ENCODE results near the gene NOC4L. TPM values are rescaled to one million over a fixed set of nuclear protein-coding genes. Genes with fewer than 3 reads are reported as not detected.

NOC4L gene
- total RNA-seq, 4 donors from 2014 or later: 10.4 to 15.4 (median 11.5) TPM

DNA sequence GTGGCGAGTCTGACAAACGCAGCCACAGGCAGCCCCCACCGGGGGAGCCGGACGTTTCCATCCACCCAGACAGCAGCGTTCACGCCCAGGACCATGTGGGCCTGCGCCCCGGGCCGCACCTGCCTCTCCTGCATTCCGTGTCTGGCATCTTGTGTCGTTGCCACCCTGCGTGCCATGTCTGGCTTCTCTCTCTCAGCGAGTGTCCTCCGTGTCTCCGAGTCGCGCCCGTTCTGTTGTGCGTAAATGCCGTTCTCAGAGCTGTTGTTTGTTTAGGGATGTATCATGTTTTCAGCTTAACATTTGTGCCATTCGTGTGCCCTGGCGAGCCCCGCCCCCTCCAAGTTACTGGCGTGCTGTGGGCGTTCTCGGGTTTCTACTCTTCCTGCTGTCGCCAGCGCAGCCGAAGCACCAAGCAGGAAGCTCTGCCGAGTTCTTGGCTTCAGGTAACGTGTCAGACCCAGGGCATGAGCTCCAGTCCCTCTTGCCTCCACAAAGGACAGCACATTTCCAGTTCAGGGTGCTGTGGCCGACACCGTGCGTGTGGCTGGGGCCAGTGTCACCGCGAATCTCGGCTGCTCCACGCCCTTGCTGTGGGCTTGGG lies 34.6 kb downstream of the NOC4L start:
- Histone ChIP-seq H3K36me3 (no peaks in the 10 kb centered on the region), H3K4me1 (no peaks in the 10 kb centered on the region), H3K27ac (replicated peaks in 1 of 4) (no peak overlapping the region), H3K9me3 (peaks cover 0 to 14% (median under 1%) of the 10 kb centered on the region in 4 donors), H3K27me3 (peaks cover 0 to 83% (median 12%) of the 10 kb centered on the region in 4 donors), H3K4me3 (no peak overlapping the region)
- TF ChIP-seq CTCF (IDR thresholded peaks at IDR 0.05): no peak
- no peak for TF ChIP-seq EP300 (IDR thresholded peaks at IDR 0.05)
- TF ChIP-seq POLR2AphosphoS5 (IDR thresholded peaks at IDR 0.05): no peak
- no peak for TF ChIP-seq POLR2A (IDR thresholded peaks at IDR 0.05; ENCODE audit: low read depth)
- intact Hi-C loops (cut with DNase I): no loop called here
- no peak for DNase-seq (ENCODE audit: extremely low spot score)
- WGBS: 41% methylated on average over 30 of the region's 39 CpGs

GRCh38 chr12:132179431-132180362 lies 35.4 kb downstream of the NOC4L start:
- Histone ChIP-seq H3K9me3 (peaks cover 0 to 22% (median 4%) of the 10 kb centered on the region in 4 donors), H3K4me1 (no peaks in the 10 kb centered on the region), H3K27me3 (peaks cover 0 to 75% (median 12%) of the 10 kb centered on the region in 4 donors), H3K4me3 (no peak overlapping the region), H3K36me3 (no peaks in the 10 kb centered on the region), H3K27ac (replicated peaks in 1 of 4) (no peak overlapping the region)
- TF ChIP-seq POLR2AphosphoS5 (IDR thresholded peaks at IDR 0.05) (no peak), POLR2A (IDR thresholded peaks at IDR 0.05; ENCODE audit: low read depth) (no peak), CTCF (IDR thresholded peaks at IDR 0.05) (no peak), EP300 (IDR thresholded peaks at IDR 0.05) (no peak)
- 67% methylated on average over 15 of the region's 19 CpGs for WGBS
- DNase-seq (ENCODE audit: extremely low spot score): no peak
- intact Hi-C loops (cut with DNase I): no loop called here

GRCh38 chr12:132180648-132181546 lies 36.6 kb downstream of the NOC4L start:
- Histone ChIP-seq H3K36me3 (no peaks in the 10 kb centered on the region), H3K4me3 (no peak overlapping the region), H3K27me3 (peaks cover 0 to 63% (median 8%) of the 10 kb centered on the region in 4 donors), H3K4me1 (no peaks in the 10 kb centered on the region), H3K27ac (replicated peaks in 1 of 4) (no peak overlapping the region), H3K9me3 (peaks cover 0 to 34% (median 10%) of the 10 kb centered on the region in 4 donors)
- DNase-seq (ENCODE audit: extremely low spot score): no peak
- intact Hi-C loops (cut with DNase I): no loop called here
- 83% methylated on average over 28 of the region's 30 CpGs for WGBS
- TF ChIP-seq POLR2AphosphoS5 (IDR thresholded peaks at IDR 0.05) (no peak), EP300 (IDR thresholded peaks at IDR 0.05) (no peak), CTCF (IDR thresholded peaks at IDR 0.05) (no peak)

GRCh38 chr12:132181570-132182200 lies 37.4 kb downstream of the NOC4L start:
- 82% methylated on average over 27 of the region's 33 CpGs for WGBS
- H3K4me3 ChIP-seq: no peak overlapping the region
- intact Hi-C loops (cut with DNase I): no loop called here
- no peaks in the 10 kb centered on the region for H3K4me1 ChIP-seq
- H3K27ac ChIP-seq (replicated peaks in 1 of 4): no peak overlapping the region
- H3K27me3 ChIP-seq: peaks cover 0 to 55% (median 4%) of the 10 kb centered on the region in 4 donors
- peaks cover 0 to 42% (median 17%) of the 10 kb centered on the region in 4 donors for H3K9me3 ChIP-seq
- TF ChIP-seq EP300 (IDR thresholded peaks at IDR 0.05) (no peak), CTCF (IDR thresholded peaks at IDR 0.05) (no peak), POLR2A (IDR thresholded peaks at IDR 0.05; ENCODE audit: low read depth) (no peak), POLR2AphosphoS5 (IDR thresholded peaks at IDR 0.05) (no peak)
- DNase-seq (ENCODE audit: extremely low spot score): no peak
- no peaks in the 10 kb centered on the region for H3K36me3 ChIP-seq
